H1 (cell line): ENCODE data around the gene TENT4A. TPM values are rescaled to one million over a fixed set of nuclear protein-coding genes. Genes with fewer than 3 reads are reported as not detected.
A peak's percentile ranks its signal among the peaks of the same experiment; 100 is the strongest.

Source experiments
- CTCF ChIA-PET: fragments of 300-600 bp; sonication (Branson Sonifier 250); formaldehyde crosslinking; loops from one replicate; lab custom pipeline; 2021; ENCODE audit not compliant: partially characterized antibody; lab: Charles Lee
- POLR2A ChIA-PET: fragments of 300-600 bp; sonication (Branson Sonifier 250); formaldehyde crosslinking; loops from one replicate; lab custom pipeline; 2021; ENCODE audit warnings: inconsistent platforms; ENCODE audit not compliant: partially characterized antibody; lab: Charles Lee
- DNase-seq, 2 experiments: peaks; one replicate each; pipeline versions ENCODE4 v3.0.0 to v3.0.0-alpha.2; 2010 to 2022; ENCODE audit warnings: low spot score in 2 of 2, low read depth in 1 of 2, mixed read lengths in 1 of 2
- FAIRE-seq: peaks from 2 replicates; lab custom pipeline; 2011; peaks lifted over from hg19 to GRCh38; lab: Jason Lieb, UNC
- H2AFZ ChIP-seq: 2 replicates; pipeline ENCODE4 v1.8.1; 2012; ENCODE audit warnings: low read length, inconsistent platforms
- H2AK5ac ChIP-seq: 2 replicates; pipeline ENCODE4 v1.6.1; 2013; ENCODE audit warnings: low read depth, low read length
- H2BK120ac ChIP-seq: replicated peaks from 2 replicates; pipeline ENCODE3; 2013; ENCODE audit warnings: low read depth, low read length, inconsistent platforms
- H2BK12ac ChIP-seq: 2 replicates; pipeline ENCODE4 v1.6.1; 2013; ENCODE audit warnings: low read depth, low read length
- H2BK15ac ChIP-seq: 2 replicates; pipeline ENCODE4 v1.6.1; 2013; ENCODE audit warnings: low read length
- H2BK20ac ChIP-seq: 2 replicates; pipeline ENCODE4 v1.6.1; 2013; ENCODE audit warnings: low read length
- H2BK5ac ChIP-seq: 2 replicates; pipeline ENCODE4 v1.6.1; 2013; ENCODE audit warnings: low read depth, low read length
- H3K14ac ChIP-seq: 2 replicates; pipeline ENCODE4 v1.6.1; 2013; ENCODE audit warnings: inconsistent platforms; ENCODE audit not compliant: insufficient read length
- H3K18ac ChIP-seq: 2 replicates; pipeline ENCODE4 v1.6.1; 2013; ENCODE audit warnings: low read length; ENCODE audit errors: extremely low read depth
- H3K23ac ChIP-seq: 2 replicates; pipeline ENCODE4 v1.6.1; 2013; ENCODE audit warnings: inconsistent platforms; ENCODE audit not compliant: insufficient read length
- H3K23me2 ChIP-seq: 2 replicates; pipeline ENCODE4 v1.6.1; 2013; ENCODE audit warnings: low read depth, low read length
- H3K27ac ChIP-seq: 2 replicates; pipeline ENCODE4 v1.6.1; 2011; ENCODE audit warnings: low read depth, low read length, inconsistent platforms
- H3K27me3 ChIP-seq, 4 experiments: replicated peaks in 1 of 4; 1 replicate in 1 of 4; 2 replicates in 3 of 4; pipeline versions ENCODE4 v1.6.1 to v1.8.1; 2011 to 2013; ENCODE audit warnings: low read length in 3 of 4, mild to moderate bottlenecking in 3 of 4, inconsistent platforms in 2 of 4, mixed read lengths in 2 of 4, moderate library complexity in 1 of 4; ENCODE audit not compliant: control insufficient read depth in 3 of 4, insufficient read depth in 3 of 4; ENCODE audit errors: extremely low read depth in 1 of 4
- H3K36me3 ChIP-seq, 4 experiments: 2 replicates each; pipeline versions ENCODE4 v1.6.1 to v1.8.1; 2011 to 2013; ENCODE audit warnings: mild to moderate bottlenecking in 4 of 4, low read length in 3 of 4, moderate library complexity in 2 of 4, control low read depth in 1 of 4, inconsistent platforms in 1 of 4; ENCODE audit not compliant: insufficient read depth in 4 of 4, control insufficient read depth in 2 of 4
- H3K4ac ChIP-seq: replicated peaks from 2 replicates; pipeline ENCODE3; 2013; ENCODE audit warnings: low read length, low read depth, mixed read lengths, inconsistent platforms; ENCODE audit not compliant: insufficient read length
- H3K4me1 ChIP-seq, 4 experiments: replicated peaks in 1 of 4; 1 replicate in 1 of 4; 2 replicates in 3 of 4; pipeline versions ENCODE4 v1.6.1 to v1.8.1; 2011 to 2013; ENCODE audit warnings: low read length in 3 of 4, inconsistent platforms in 2 of 4, mixed read lengths in 1 of 4; ENCODE audit not compliant: insufficient read depth in 4 of 4, control insufficient read depth in 3 of 4
- H3K4me2 ChIP-seq, 2 experiments: 2 replicates each; pipeline versions ENCODE4 v1.6.1 to v1.8.1; 2011 to 2013; ENCODE audit warnings: low read depth in 2 of 2, low read length in 2 of 2, control low read depth in 1 of 2, inconsistent platforms in 1 of 2, mild to moderate bottlenecking in 1 of 2; ENCODE audit not compliant: insufficient read depth in 1 of 2
- H3K4me3 ChIP-seq, 4 experiments: fragments of 200-600, 300-600 bp in 1 of 4; sonication (generic), shearing (Covaris generic), sonication (Bioruptor Twin) in 1 of 4; 2 replicates each; pipeline versions ENCODE4 v1.5.1 to v1.8.1; 2011 to 2016; ENCODE audit warnings: low read length in 4 of 4, low read depth in 3 of 4, control low read depth in 2 of 4, inconsistent platforms in 2 of 4, mild to moderate bottlenecking in 2 of 4, mixed read lengths in 1 of 4, moderate library complexity in 1 of 4; ENCODE audit not compliant: insufficient read depth in 2 of 4; ENCODE audit errors: extremely low read depth in 1 of 4
- H3K56ac ChIP-seq: replicated peaks from 2 replicates; pipeline ENCODE3; 2013; ENCODE audit warnings: low read depth, mild to moderate bottlenecking, mixed read lengths, low read length, inconsistent platforms; ENCODE audit not compliant: insufficient read length
- H3K79me1 ChIP-seq: 2 replicates; pipeline ENCODE4 v1.6.1; 2013; ENCODE audit warnings: low read depth, low read length, control low read depth
- H3K79me2 ChIP-seq, 2 experiments: 2 replicates each; pipeline versions ENCODE4 v1.6.1 to v1.8.1; 2012 to 2013; ENCODE audit warnings: low read length in 2 of 2, mild to moderate bottlenecking in 2 of 2, inconsistent platforms in 1 of 2; ENCODE audit not compliant: insufficient read depth in 2 of 2, control insufficient read depth in 1 of 2
- H3K9ac ChIP-seq, 4 experiments: replicated peaks in 1 of 4; 1 replicate in 1 of 4; 2 replicates in 3 of 4; pipeline versions ENCODE4 v1.6.1 to v1.8.1; 2011 to 2013; ENCODE audit warnings: low read depth in 3 of 4, low read length in 3 of 4, control low read depth in 2 of 4, mild to moderate bottlenecking in 2 of 4, moderate library complexity in 2 of 4, inconsistent platforms in 1 of 4; ENCODE audit errors: extremely low read depth in 1 of 4
- H3K9me3 ChIP-seq, 2 experiments: 2 replicates each; pipeline versions ENCODE4 v1.6.1 to v1.8.1; 2012 to 2013; ENCODE audit warnings: mild to moderate bottlenecking in 2 of 2, moderate library complexity in 2 of 2, control low read depth in 1 of 2, inconsistent platforms in 1 of 2, low read depth in 1 of 2, low read length in 1 of 2, mixed read lengths in 1 of 2; ENCODE audit not compliant: insufficient read depth in 2 of 2
- H4K20me1 ChIP-seq, 2 experiments: replicated peaks in 1 of 2; 2 replicates each; pipeline versions ENCODE3 to v1.8.1; 2011 to 2013; ENCODE audit warnings: inconsistent platforms in 2 of 2, low read length in 2 of 2, mild to moderate bottlenecking in 1 of 2; ENCODE audit not compliant: insufficient read depth in 2 of 2, control insufficient read depth in 1 of 2
- H4K5ac ChIP-seq: 2 replicates; pipeline ENCODE4 v1.6.1; 2013; ENCODE audit warnings: low read length, low read depth, mixed read lengths, inconsistent platforms; ENCODE audit not compliant: insufficient read length
- H4K8ac ChIP-seq: 2 replicates; pipeline ENCODE4 v1.8.0; 2013; ENCODE audit warnings: mild to moderate bottlenecking, moderate library complexity, low read length, inconsistent platforms; ENCODE audit not compliant: insufficient read depth; ENCODE audit errors: extremely low read depth
- H4K91ac ChIP-seq: replicated peaks from 2 replicates; pipeline ENCODE3; 2013; ENCODE audit warnings: low read length, mixed read lengths, inconsistent platforms; ENCODE audit not compliant: insufficient read length
- CEBPB ChIP-seq: IDR thresholded peaks from 2 replicates; pipeline ENCODE4 v1.6.1; 2012; ENCODE audit warnings: low read depth, low read length
- EZH2 ChIP-seq: fragments of 200-600 bp; sonication (generic); IDR thresholded peaks from 2 replicates; pipeline ENCODE4 v1.7.1; 2012; ENCODE audit warnings: low read depth, mild to moderate bottlenecking, moderate library complexity, low read length, inconsistent platforms; ENCODE audit not compliant: severe bottlenecking
- RBBP5 ChIP-seq: IDR thresholded peaks from 2 replicates; pipeline ENCODE4 v1.7.1; 2012; ENCODE audit warnings: low read depth, mild to moderate bottlenecking, inconsistent platforms, low read length, moderate library complexity, borderline replicate concordance
- TCF12 ChIP-seq: IDR thresholded peaks from 2 replicates; pipeline ENCODE4 v1.6.1; 2011; ENCODE audit warnings: low read depth, mild to moderate bottlenecking, low read length
- WGBS, 2 experiments: shearing (Covaris generic) in 1 of 2; methylation state at CpG; one replicate each; pipeline versions ENCODE4 v1.1.6 to v1.1.7; 2013 to 2015; ENCODE audit warnings: low lambda C conversion rate in 2 of 2, mixed read lengths in 2 of 2, inconsistent platforms in 1 of 2, low coverage in 1 of 2, missing lambda C conversion rate in 1 of 2; ENCODE audit not compliant: insufficient replicate concordance in 2 of 2, insufficient coverage in 1 of 2, insufficient read length in 1 of 2; ENCODE audit errors: extremely low coverage in 1 of 2, missing lambda C conversion rate in 1 of 2; 5-methylcytosine and 5-hydroxymethylcytosine counted together
- polyA plus RNA-seq, 7 experiments: library from polyadenylated mRNA; depleted of rRNA in 3 of 7; stranded (reverse) in 5 of 7; unstranded in 2 of 7; fragments of >200 nt in 5 of 7; fragments of 200-250 nt in 2 of 7; gene quantifications; 1 replicate in 5 of 7; 2 replicates in 1 of 7; 4 replicates in 1 of 7; pipeline versions ENCODE4 v1.2.1 to v1.2.3, GENCODE V29; 2011 to 2013; ENCODE audit warnings: missing spikeins in 2 of 7, mixed read lengths in 2 of 7
- total RNA-seq: library from RNA; stranded (reverse); fragmentation: NEBNext Ultra II Directional; extraction: Animal tissue kit (Norgen Biotek cat#: 25700); gene quantifications from 2 replicates; pipeline ENCODE4 v1.2.1, GENCODE V29; 2021
- TF ChIP-seq, protein P1 (sequence below): IDR thresholded peaks from 2 replicates; pipeline ENCODE4 v1.6.1; 2012; ENCODE audit warnings: inconsistent platforms
- TF ChIP-seq, protein P2 (sequence below): IDR thresholded peaks from 2 replicates; pipeline ENCODE4 v1.6.1; 2011; ENCODE audit warnings: low read length, improper control_type of control experiment
- TF ChIP-seq, protein P3 (sequence below): IDR thresholded peaks from 2 replicates; pipeline ENCODE4 v1.6.1; 2012; ENCODE audit warnings: inconsistent platforms

Gene TENT4A
- total and polyA plus RNA-seq, 2 of the 8 experiments (the other 6 are each of a cell fraction or from before 2014, with no cell fraction given) = 8.9 to 25.1 TPM

DNA sequence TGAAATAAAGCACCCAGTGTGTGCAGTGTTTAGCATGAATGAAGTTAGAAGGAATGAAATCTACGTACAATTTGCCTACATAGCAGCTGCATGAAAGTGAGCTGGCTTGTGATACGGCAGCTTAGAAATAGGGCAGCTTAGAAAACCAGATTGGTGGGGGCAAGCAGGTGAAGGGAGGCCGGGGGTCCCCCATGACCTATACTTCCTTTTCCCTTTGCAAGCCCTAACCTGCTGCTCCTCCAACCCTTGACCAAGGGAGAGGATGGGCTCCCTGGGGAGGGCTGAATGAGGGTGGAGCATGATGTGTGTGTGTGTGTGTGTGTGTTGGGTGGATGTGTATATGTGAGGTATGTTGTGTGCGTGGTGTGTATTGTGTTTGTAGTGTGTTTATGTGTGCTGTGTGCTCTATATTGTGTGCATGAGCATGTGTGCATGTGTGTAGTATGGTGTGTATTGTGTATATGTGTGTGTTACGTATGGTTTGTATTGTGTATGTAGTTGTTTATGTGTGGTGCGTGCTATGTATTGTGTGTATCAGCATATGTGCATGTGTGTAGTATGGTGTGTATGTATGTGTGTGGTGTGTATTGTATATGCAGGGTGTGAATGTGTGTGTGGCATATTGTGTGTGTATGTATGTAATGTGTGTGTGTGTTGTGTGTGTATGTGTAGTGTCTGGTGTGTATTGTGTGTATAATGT, 72.1 kb downstream of the TENT4A start:
- H3K36me3 ChIP-seq = no peaks in the 10 kb centered on the region
- peaks cover 5% of the 10 kb centered on the region; the same call in 1 of the 2 replicates for H3K23me2 ChIP-seq
- peak overlapping the region; percentile 75; the same call in 1 of the 2 replicates for H2BK15ac ChIP-seq
- TF ChIP-seq TCF12 (no peak), RBBP5 (no peak), EZH2 (no peak), CEBPB (no peak)
- TF ChIP-seq, protein P1, sequence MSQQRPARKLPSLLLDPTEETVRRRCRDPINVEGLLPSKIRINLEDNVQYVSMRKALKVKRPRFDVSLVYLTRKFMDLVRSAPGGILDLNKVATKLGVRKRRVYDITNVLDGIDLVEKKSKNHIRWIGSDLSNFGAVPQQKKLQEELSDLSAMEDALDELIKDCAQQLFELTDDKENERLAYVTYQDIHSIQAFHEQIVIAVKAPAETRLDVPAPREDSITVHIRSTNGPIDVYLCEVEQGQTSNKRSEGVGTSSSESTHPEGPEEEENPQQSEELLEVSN = no peak
- TF ChIP-seq, protein P2, sequence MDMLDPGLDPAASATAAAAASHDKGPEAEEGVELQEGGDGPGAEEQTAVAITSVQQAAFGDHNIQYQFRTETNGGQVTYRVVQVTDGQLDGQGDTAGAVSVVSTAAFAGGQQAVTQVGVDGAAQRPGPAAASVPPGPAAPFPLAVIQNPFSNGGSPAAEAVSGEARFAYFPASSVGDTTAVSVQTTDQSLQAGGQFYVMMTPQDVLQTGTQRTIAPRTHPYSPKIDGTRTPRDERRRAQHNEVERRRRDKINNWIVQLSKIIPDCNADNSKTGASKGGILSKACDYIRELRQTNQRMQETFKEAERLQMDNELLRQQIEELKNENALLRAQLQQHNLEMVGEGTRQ = no peak
- TF ChIP-seq, protein P3, sequence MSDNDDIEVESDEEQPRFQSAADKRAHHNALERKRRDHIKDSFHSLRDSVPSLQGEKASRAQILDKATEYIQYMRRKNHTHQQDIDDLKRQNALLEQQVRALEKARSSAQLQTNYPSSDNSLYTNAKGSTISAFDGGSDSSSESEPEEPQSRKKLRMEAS = no peak
- no peak overlapping the region for H2BK5ac ChIP-seq
- H3K18ac ChIP-seq = no peak overlapping the region
- POLR2A ChIA-PET = interaction anchor here (0.6 to 1.1 kb wide), 2 partner anchors 10 to 1345 kb away, joined by 3 read pairs; no protein-coding TSS in a partner anchor
- CTCF ChIA-PET = interaction anchor here (0.8 to 5.6 kb wide), 5 partner anchors 10 to 35 kb away, joined by 4 to 37 read pairs (median 6); no protein-coding TSS in a partner anchor
- peak in 1 of 2 experiments; percentile 26 for DNase-seq
- H2BK20ac ChIP-seq = 0 out of 2 replicates have a peak overlapping the region, but pooled peaks have one; percentile 80
- no peaks in the 10 kb centered on the region for H3K27me3 ChIP-seq
- no peak overlapping the region for H2BK12ac ChIP-seq
- peaks cover 0 to 5% of the 10 kb centered on the region in 2 experiments for H4K20me1 ChIP-seq
- no peak for FAIRE-seq
- H3K56ac ChIP-seq = peak overlapping the region; percentile 34
- no peak overlapping the region for H2AFZ ChIP-seq
- no peak overlapping the region for H4K5ac ChIP-seq
- no peak overlapping the region for H3K4me3 ChIP-seq
- H3K27ac ChIP-seq = no peak overlapping the region
- peak overlapping the region; percentile 17 for H4K91ac ChIP-seq
- H2AK5ac ChIP-seq = peak overlapping the region; percentile 96; the same call in 1 of the 2 replicates
- no peak overlapping the region for H3K14ac ChIP-seq
- H2BK120ac ChIP-seq = no peak overlapping the region
- no peak overlapping the region for H3K9ac ChIP-seq
- no peak overlapping the region for H3K23ac ChIP-seq
- no peak overlapping the region for H3K4ac ChIP-seq
- no peak overlapping the region for H4K8ac ChIP-seq
- no peaks in the 10 kb centered on the region for H3K79me2 ChIP-seq
- no peaks in the 10 kb centered on the region for H3K4me1 ChIP-seq
- 87% methylated on average over 6 of the region's 6 CpGs; no CpG with 5 or more reads in 1 of the 2 experiments for WGBS, 2 experiments
- H3K79me1 ChIP-seq = no peaks in the 10 kb centered on the region
- 0 out of 4 replicates have a peak, but pooled peaks cover 0 to 3% of the 10 kb centered on the region in 2 experiments for H3K9me3 ChIP-seq
- H3K4me2 ChIP-seq = no peak overlapping the region
